ENCODE measurements around the gene NTRK1. TPM values are rescaled to one million over a fixed set of nuclear protein-coding genes. Genes with fewer than 3 reads are reported as not detected.

The NTRK1 gene
- total RNA-seq, 1 experiment from 2014 or later, result 0.24 TPM

GRCh38 chr1:156853761-156854160, 6.9 kb upstream of the NTRK1 start:
- TF ChIP-seq CTCF (conservative IDR thresholded peaks at IDR 0.05), result no peak
- H2BK5ac ChIP-seq (ENCODE audit: insufficient read length, low read length), result no peak overlapping the region
- H3K27ac ChIP-seq (ENCODE audit: insufficient read length, low read depth, low read length), result no peak overlapping the region
- H3K4me1 ChIP-seq (ENCODE audit: insufficient read depth, low read length), result no peaks in the 10 kb centered on the region
- no CpG with 5 or more reads among the region's 19 CpGs for WGBS (ENCODE audit: extremely low coverage, insufficient read length, low lambda C conversion rate)
- no peak overlapping the region for H3K23ac ChIP-seq (ENCODE audit: insufficient read length, low read depth, low read length)
- H4K8ac ChIP-seq (replicated peaks; ENCODE audit: insufficient read length, low read depth, low read length), result no peak overlapping the region
- no peak for DNase-seq
- Mint-ChIP-seq H3K27me3 (ENCODE audit: low read depth) (peaks cover 96% of the 10 kb centered on the region), H3K4me3 (no peak overlapping the region), H3K36me3 (ENCODE audit: insufficient read depth in 1 of 3, low read depth in 3 of 3) (no peaks in the 10 kb centered on the region), H3K4me1 (peaks cover 6 to 28% of the 10 kb centered on the region in 2 experiments), H3K9me3 (no peaks in the 10 kb centered on the region), H3K27ac (no peak overlapping the region)
- H3K4me2 ChIP-seq (ENCODE audit: insufficient read depth, insufficient read length, low read length), result no peak overlapping the region
- H4K20me1 ChIP-seq (ENCODE audit: control insufficient read depth, insufficient read depth, insufficient read length), result no peaks in the 10 kb centered on the region
- H3K18ac ChIP-seq (ENCODE audit: insufficient read length, low read depth, low read length), result no peak overlapping the region
- no peaks in the 10 kb centered on the region for H3K9me3 ChIP-seq (ENCODE audit: control insufficient read depth, low read depth, low read length)
- peaks cover 41% of the 10 kb centered on the region for H3K27me3 ChIP-seq (ENCODE audit: insufficient read depth, low read length)
- H3K79me2 ChIP-seq (ENCODE audit: insufficient read depth, low read length), result no peaks in the 10 kb centered on the region
- H4K91ac ChIP-seq (ENCODE audit: insufficient read length, low read depth, low read length), result no peak overlapping the region
- H2BK15ac ChIP-seq (ENCODE audit: low read depth, low read length), result no peak overlapping the region
- no peak overlapping the region for H2BK12ac ChIP-seq (ENCODE audit: insufficient read length, low read depth, low read length)
- no peak overlapping the region for H2BK120ac ChIP-seq (ENCODE audit: low read depth, low read length, poor library complexity, severe bottlenecking)
- no peak overlapping the region for H3K9ac ChIP-seq (ENCODE audit: extremely low read depth, insufficient read length, low read length)
- no peak overlapping the region for H3T11ph ChIP-seq (ENCODE audit: low read length)
- H2AFZ ChIP-seq (ENCODE audit: low read length), result no peak overlapping the region
- H4K5ac ChIP-seq (ENCODE audit: insufficient read length, low read depth, low read length), result no peak overlapping the region
- H2AK5ac ChIP-seq (ENCODE audit: insufficient read length, low read length), result no peak overlapping the region
- no peak overlapping the region for H2BK20ac ChIP-seq (ENCODE audit: low read depth, low read length, poor library complexity, severe bottlenecking)
- no peaks in the 10 kb centered on the region for H3K23me2 ChIP-seq (ENCODE audit: insufficient read length, low read depth, low read length, poor library complexity, severe bottlenecking)
- no peaks in the 10 kb centered on the region for H3K79me1 ChIP-seq (ENCODE audit: insufficient read depth, low read depth, low read length, poor library complexity, severe bottlenecking)
- no peak overlapping the region for H3K56ac ChIP-seq (ENCODE audit: insufficient read length, low read depth, low read length)
- H3K14ac ChIP-seq (ENCODE audit: insufficient read depth, low read length), result no peak overlapping the region
- H3K4ac ChIP-seq (ENCODE audit: low read depth, low read length), result no peak overlapping the region

All from H9 (cell line).